IMR-90 (cell line): ENCODE results near the gene ATP12A. TPM values are rescaled to one million over a fixed set of nuclear protein-coding genes. Genes with fewer than 3 reads are reported as not detected.

Source experiments
- ATAC-seq: fragments of 200-7000 bp; cut with Tn5 transposase; 2 replicates; pipeline ENCODE4 v1.9.1; 2020; ENCODE audit warnings: low read depth, mild to moderate bottlenecking, moderate library complexity
- BruUV-seq: library from RNA; stranded (reverse); fragments of 400-500 nt; replicated peaks from 2 replicates; lab custom pipeline; 2021; lab: Mats Ljungman, UMichigan
- CTCF ChIA-PET: fragments of 300-600 bp; formaldehyde crosslinking; extraction: SDS; loops from one replicate; lab custom pipeline; 2021; ENCODE audit warnings: antibody characterized with exemption; lab: Yijun Ruan, JAX
- POLR2A ChIA-PET: fragments of 300-600 bp; sonication (Branson Sonifier 250); formaldehyde crosslinking; loops from one replicate; lab custom pipeline; 2022; ENCODE audit warnings: antibody characterized with exemption; ENCODE audit not compliant: unreplicated experiment; lab: Charles Lee
- DNase-seq: peaks from one replicate; pipeline ENCODE4 v3.0.0; 2013
- H2AFZ ChIP-seq: replicated peaks from 2 replicates; pipeline ENCODE3; 2013; ENCODE audit warnings: low read length, mild to moderate bottlenecking; ENCODE audit not compliant: poor library complexity
- H2AK5ac ChIP-seq: 2 replicates; pipeline ENCODE4 v1.6.1; 2013; ENCODE audit warnings: low read depth, low read length, inconsistent platforms
- H2AK9ac ChIP-seq: replicated peaks from 2 replicates; pipeline ENCODE3; 2013; ENCODE audit warnings: mild to moderate bottlenecking, low read depth, low read length, moderate library complexity; ENCODE audit not compliant: poor library complexity
- H2BK120ac ChIP-seq: 2 replicates; pipeline ENCODE4 v1.6.1; 2013; ENCODE audit warnings: low read depth, low read length, inconsistent platforms
- H2BK15ac ChIP-seq: 3 replicates; pipeline ENCODE4 v1.6.1; 2013; ENCODE audit warnings: low read depth, low read length, inconsistent platforms
- H2BK20ac ChIP-seq: 2 replicates; pipeline ENCODE4 v1.6.1; 2013; ENCODE audit warnings: low read depth, mild to moderate bottlenecking, inconsistent platforms, low read length, moderate library complexity
- H2BK5ac ChIP-seq: 2 replicates; pipeline ENCODE4 v1.6.1; 2013; ENCODE audit warnings: mild to moderate bottlenecking, low read depth, low read length, inconsistent platforms; ENCODE audit not compliant: poor library complexity, severe bottlenecking
- H3K14ac ChIP-seq: replicated peaks from 2 replicates; pipeline ENCODE4 v1.6.1; 2013; ENCODE audit warnings: low read depth, low read length, inconsistent platforms
- H3K18ac ChIP-seq: 2 replicates; pipeline ENCODE4 v1.6.1; 2013; ENCODE audit warnings: low read depth, low read length, control low read depth
- H3K23ac ChIP-seq: 2 replicates; pipeline ENCODE4 v1.6.1; 2013; ENCODE audit warnings: low read depth, low read length, inconsistent platforms
- H3K27ac ChIP-seq: 2 replicates; pipeline ENCODE4 v1.5.1; 2013; ENCODE audit warnings: mild to moderate bottlenecking, control low read depth, low read length; ENCODE audit not compliant: insufficient read depth
- H3K27me3 ChIP-seq: 2 replicates; pipeline ENCODE4 v1.6.1; 2013; ENCODE audit warnings: low read length; ENCODE audit not compliant: control insufficient read depth, insufficient read depth
- H3K36me3 ChIP-seq: 2 replicates; pipeline ENCODE4 v1.6.1; 2013; ENCODE audit warnings: low read length, mixed read lengths; ENCODE audit not compliant: control insufficient read depth, insufficient read depth
- H3K4ac ChIP-seq: 2 replicates; pipeline ENCODE4 v1.6.1; 2013; ENCODE audit warnings: low read depth, low read length, inconsistent platforms
- H3K4me1 ChIP-seq: 2 replicates; pipeline ENCODE4 v1.6.1; 2013; ENCODE audit warnings: low read length, mixed read lengths; ENCODE audit not compliant: control insufficient read depth, insufficient read depth
- H3K4me2 ChIP-seq: 2 replicates; pipeline ENCODE4 v1.6.1; 2013; ENCODE audit warnings: low read depth, mild to moderate bottlenecking, control low read depth, low read length, moderate library complexity
- H3K4me3 ChIP-seq: 2 replicates; pipeline ENCODE4 v1.5.1; 2013; ENCODE audit warnings: low read depth, mild to moderate bottlenecking, control low read depth, low read length, moderate library complexity; ENCODE audit not compliant: insufficient read depth
- H3K56ac ChIP-seq: 2 replicates; pipeline ENCODE4 v1.6.1; 2013; ENCODE audit warnings: low read length, inconsistent platforms; ENCODE audit not compliant: insufficient read depth; ENCODE audit errors: extremely low read depth
- H3K79me1 ChIP-seq, 2 experiments: 2 replicates each; pipeline ENCODE4 v1.6.1; 2013; ENCODE audit warnings: low read length in 2 of 2, inconsistent platforms in 1 of 2, low read depth in 1 of 2
- H3K9ac ChIP-seq: 2 replicates; pipeline ENCODE4 v1.6.1; 2013; ENCODE audit warnings: low read depth, low read length, control low read depth
- H3K9me1 ChIP-seq: 2 replicates; pipeline ENCODE4 v1.6.1; 2013; ENCODE audit warnings: low read length, inconsistent platforms; ENCODE audit not compliant: insufficient read depth
- H3K9me3 ChIP-seq: 2 replicates; pipeline ENCODE4 v1.6.1; 2013; ENCODE audit warnings: low read length; ENCODE audit not compliant: control insufficient read depth, insufficient read depth
- H4K20me1 ChIP-seq: 2 replicates; pipeline ENCODE4 v1.6.1; 2013; ENCODE audit warnings: low read length, inconsistent platforms; ENCODE audit not compliant: insufficient read depth
- H4K5ac ChIP-seq: 2 replicates; pipeline ENCODE4 v1.6.1; 2013; ENCODE audit warnings: mild to moderate bottlenecking, low read depth, low read length, control low read depth
- H4K8ac ChIP-seq, 2 experiments: 2 replicates each; pipeline ENCODE4 v1.6.1; 2013; ENCODE audit warnings: low read depth in 2 of 2, low read length in 2 of 2, control low read depth in 1 of 2, inconsistent platforms in 1 of 2
- H4K91ac ChIP-seq: 2 replicates; pipeline ENCODE4 v1.6.1; 2013; ENCODE audit warnings: low read depth, low read length, inconsistent platforms; ENCODE audit not compliant: insufficient read depth
- MAFK ChIP-seq: IDR thresholded peaks from 2 replicates; pipeline ENCODE4 v1.6.1; 2012; ENCODE audit warnings: low read depth, low read length, improper control_type of control experiment
- MXI1 ChIP-seq: IDR thresholded peaks from 2 replicates; pipeline ENCODE4 v1.6.1; 2012; ENCODE audit warnings: low read depth, mild to moderate bottlenecking, low read length, moderate library complexity, borderline replicate concordance
- NFE2L2 ChIP-seq: fragments of 150-350 bp; IDR thresholded peaks from 2 replicates; pipeline ENCODE4 v1.6.1; 2016; ENCODE audit warnings: low read depth, mild to moderate bottlenecking, low read length
- POLR2A ChIP-seq: IDR thresholded peaks from 2 replicates; pipeline ENCODE4 v1.6.1; 2012; ENCODE audit warnings: mild to moderate bottlenecking, low read depth, low read length
- WGBS, 2 experiments: methylation state at CpG; one replicate each; pipeline versions ENCODE4 v1.1.5 to v1.1.7; 2013; ENCODE audit warnings: missing lambda C conversion rate in 2 of 2; ENCODE audit not compliant: insufficient read length in 1 of 2; ENCODE audit errors: extremely low coverage in 2 of 2; 5-methylcytosine and 5-hydroxymethylcytosine counted together
- dilution Hi-C: fragments of 300-500 bp; cut with HindIII; formaldehyde crosslinking; loops from one replicate; pipeline ENCODE4 v1.14.3; 2018; ENCODE audit warnings: low sequenced_read_pairs; ENCODE audit not compliant: unreplicated experiment
- in situ Hi-C: fragments of 300-500 bp; cut with MboI; formaldehyde crosslinking; loops from 3 replicates; pipeline ENCODE4 v1.14.3; 2019; ENCODE audit warnings: low sequenced_read_pairs, inconsistent platforms, mixed read lengths
- intact Hi-C: fragments of 100-400 bp; cut with micrococcal nuclease; formaldehyde crosslinking; loops from 2 replicates; pipeline ENCODE4 v1.10.0; 2022
- polyA plus RNA-seq, 3 experiments: library from polyadenylated mRNA; depleted of rRNA; stranded (reverse); fragments of >200 nt; gene quantifications; 2 replicates each; pipeline ENCODE4 v1.2.3, GENCODE V29; 2012; ENCODE audit warnings: low replicate concordance in 1 of 3
- total RNA-seq: library from RNA; depleted of rRNA; stranded (reverse); fragments of >200 nt; gene quantifications from 2 replicates; pipeline ENCODE4 v1.2.3, GENCODE V29; 2012
- TF ChIP-seq, protein P1 (sequence below): fragments of 150-350 bp; IDR thresholded peaks from 2 replicates; pipeline ENCODE4 v1.6.1; 2017; ENCODE audit warnings: mild to moderate bottlenecking, antibody characterized with exemption, low read length, low read depth
- TF ChIP-seq, protein P2 (sequence below): fragments of 150-350 bp; IDR thresholded peaks from 2 replicates; pipeline ENCODE4 v1.6.1; 2016; ENCODE audit warnings: low read depth, mild to moderate bottlenecking, low read length, moderate library complexity, borderline replicate concordance

Gene ATP12A
- total and polyA plus RNA-seq, 2 of the 4 experiments (the other 2 are of a cell fraction): not detected

- ChIA-PET CTCF (interaction anchor here (1.5 kb wide), 1 partner anchor 19 kb away, joined by 4 read pairs; no protein-coding TSS in a partner anchor), POLR2A (no interaction called here)
- TF ChIP-seq MXI1 (no peak), NFE2L2 (no peak), POLR2A (no peak), MAFK (no peak)
- TF ChIP-seq, protein P1, sequence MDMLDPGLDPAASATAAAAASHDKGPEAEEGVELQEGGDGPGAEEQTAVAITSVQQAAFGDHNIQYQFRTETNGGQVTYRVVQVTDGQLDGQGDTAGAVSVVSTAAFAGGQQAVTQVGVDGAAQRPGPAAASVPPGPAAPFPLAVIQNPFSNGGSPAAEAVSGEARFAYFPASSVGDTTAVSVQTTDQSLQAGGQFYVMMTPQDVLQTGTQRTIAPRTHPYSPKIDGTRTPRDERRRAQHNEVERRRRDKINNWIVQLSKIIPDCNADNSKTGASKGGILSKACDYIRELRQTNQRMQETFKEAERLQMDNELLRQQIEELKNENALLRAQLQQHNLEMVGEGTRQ: no peak
- TF ChIP-seq, protein P2, sequence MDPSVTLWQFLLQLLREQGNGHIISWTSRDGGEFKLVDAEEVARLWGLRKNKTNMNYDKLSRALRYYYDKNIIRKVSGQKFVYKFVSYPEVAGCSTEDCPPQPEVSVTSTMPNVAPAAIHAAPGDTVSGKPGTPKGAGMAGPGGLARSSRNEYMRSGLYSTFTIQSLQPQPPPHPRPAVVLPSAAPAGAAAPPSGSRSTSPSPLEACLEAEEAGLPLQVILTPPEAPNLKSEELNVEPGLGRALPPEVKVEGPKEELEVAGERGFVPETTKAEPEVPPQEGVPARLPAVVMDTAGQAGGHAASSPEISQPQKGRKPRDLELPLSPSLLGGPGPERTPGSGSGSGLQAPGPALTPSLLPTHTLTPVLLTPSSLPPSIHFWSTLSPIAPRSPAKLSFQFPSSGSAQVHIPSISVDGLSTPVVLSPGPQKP: no peak
- Histone ChIP-seq H3K23ac (no peak overlapping the region), H3K56ac (no peak overlapping the region), H2BK120ac (no peak overlapping the region), H3K4me2 (no peak overlapping the region), H2BK5ac (no peak overlapping the region), H3K36me3 (no peaks in the 10 kb centered on the region), H3K9me1 (no peaks in the 10 kb centered on the region), H3K4me3 (no peak overlapping the region), H2AFZ (no peak overlapping the region), H3K27ac (no peak overlapping the region), H2AK9ac (no peak overlapping the region), H2BK15ac (no peak overlapping the region), H4K20me1 (no peaks in the 10 kb centered on the region), H3K9ac (no peak overlapping the region), H4K91ac (no peak overlapping the region), H3K27me3 (peaks cover 3% of the 10 kb centered on the region), H3K14ac (no peak overlapping the region), H3K4ac (no peak overlapping the region), H4K8ac (no peak overlapping the region), H2BK20ac (no peak overlapping the region), H3K9me3 (no peaks in the 10 kb centered on the region), H4K5ac (no peak overlapping the region), H2AK5ac (no peak overlapping the region), H3K4me1 (no peaks in the 10 kb centered on the region), H3K18ac (no peak overlapping the region), H3K79me1 (no peaks in the 10 kb centered on the region)
- intact Hi-C loops: no loop called here
- in situ Hi-C loops: no loop called here
- BruUV-seq: no TSS peak
- ATAC-seq: no peak
- DNase-seq: no peak
- dilution Hi-C loops: no loop called here
- no CpG with 5 or more reads among the region's 1 CpG for WGBS, 2 experiments
Observed at GRCh38 chr13:24663586-24663985, 16.6 kb upstream of the ATP12A start.
